NCI-H1048 (cell line): Measurements from ENCODE around the gene SPAG9.

ENCODE experiments used
- DNase-seq: peaks from one replicate; lab custom pipeline; 2025; lab: John Stamatoyannopoulos, UW

Gene SPAG9

DNA sequence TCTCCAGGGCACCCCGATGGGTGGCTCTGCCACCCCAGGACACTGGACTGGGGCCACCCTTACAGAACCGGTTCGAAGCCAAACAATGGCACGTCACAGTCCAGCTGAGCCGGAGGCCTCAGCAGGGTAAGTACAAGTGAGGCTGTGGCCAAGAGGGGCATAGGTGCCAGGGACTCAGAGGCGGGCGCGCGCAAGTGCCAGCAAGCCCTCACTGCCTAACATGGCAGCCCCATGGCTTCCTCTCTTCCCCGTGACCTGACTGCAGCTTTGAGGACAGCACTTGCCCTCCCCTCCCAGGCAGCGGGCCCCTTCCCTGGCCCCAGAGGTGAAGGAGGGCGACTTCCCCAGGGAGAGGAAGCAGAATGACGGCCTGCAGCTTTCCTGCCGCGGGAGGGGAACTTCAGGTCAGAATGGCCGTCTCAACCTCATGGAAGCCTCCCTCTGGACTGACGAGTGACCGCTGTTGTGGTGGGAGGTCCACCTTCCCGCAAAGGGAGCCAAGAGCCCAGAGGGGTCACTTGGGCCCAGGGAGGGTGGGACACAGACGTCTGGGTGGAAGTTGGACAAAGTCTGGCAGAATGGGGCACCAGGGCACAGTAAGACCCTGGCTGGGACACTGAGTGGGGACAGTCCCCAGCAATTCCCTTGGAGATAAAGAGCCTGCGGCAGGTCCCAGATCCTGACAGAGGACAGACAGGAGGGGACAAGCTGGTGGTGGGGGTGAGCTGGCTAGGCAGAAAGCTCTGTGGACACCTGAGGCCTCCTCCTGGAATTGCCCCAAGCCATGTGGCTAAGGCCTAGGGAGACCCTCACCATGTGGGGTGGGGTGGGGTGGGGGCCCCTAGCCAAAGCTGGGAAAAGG, 202.4 kb downstream of the SPAG9 start:
- no peak for DNase-seq

DNA sequence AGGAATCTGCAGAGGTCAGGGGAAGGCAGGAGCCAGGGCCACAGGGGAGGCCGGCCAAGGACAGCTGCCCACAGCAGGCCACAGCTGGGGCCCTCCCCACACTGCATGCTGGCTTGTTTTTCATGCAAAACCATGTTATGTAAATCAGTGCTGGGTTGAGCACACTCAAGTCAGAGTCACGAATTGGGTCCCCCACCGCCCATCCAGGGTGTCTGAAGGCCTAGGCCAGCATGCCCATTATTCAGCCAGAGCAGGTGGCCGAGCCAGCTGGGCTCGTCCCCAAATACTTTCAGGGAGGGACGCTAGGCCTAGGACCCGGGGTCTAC, 203.3 kb downstream of the SPAG9 start:
- DNase-seq: no peak

DNA sequence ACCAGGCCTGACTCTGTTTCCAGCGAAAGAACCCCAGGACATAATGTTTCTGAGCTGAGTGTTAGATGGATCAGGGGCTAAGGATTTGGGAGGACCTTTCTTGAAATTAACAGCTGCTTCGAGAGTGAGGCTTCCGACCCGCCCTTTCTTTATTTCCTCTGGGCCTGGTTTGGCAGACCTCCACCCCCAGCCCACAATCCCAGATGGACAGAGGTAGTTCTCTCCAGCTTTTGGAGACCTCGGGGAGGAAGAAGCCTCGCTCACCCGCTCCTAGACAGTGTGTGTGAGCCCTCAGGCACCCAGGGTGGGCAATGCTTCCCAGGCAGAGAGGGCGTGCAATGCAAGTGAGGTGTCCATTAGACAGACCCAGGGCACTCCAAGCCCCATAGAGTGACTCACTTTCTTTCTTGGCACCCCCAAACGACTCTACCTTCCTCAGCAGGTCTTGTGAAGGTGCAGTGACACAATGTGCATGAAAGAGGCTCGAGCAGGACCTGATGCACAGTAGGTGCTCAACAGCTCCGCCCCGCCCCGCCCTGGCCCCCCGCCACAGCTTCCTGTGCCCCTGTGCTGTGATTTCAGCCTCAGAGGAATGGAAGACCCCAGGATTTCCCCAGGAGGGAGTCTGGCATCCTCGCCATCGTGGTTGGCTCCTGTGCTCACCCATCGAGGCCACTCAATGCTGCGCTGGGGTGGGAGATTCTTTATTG, 203.8 kb downstream of the SPAG9 start:
- DNase-seq: no peak

DNA sequence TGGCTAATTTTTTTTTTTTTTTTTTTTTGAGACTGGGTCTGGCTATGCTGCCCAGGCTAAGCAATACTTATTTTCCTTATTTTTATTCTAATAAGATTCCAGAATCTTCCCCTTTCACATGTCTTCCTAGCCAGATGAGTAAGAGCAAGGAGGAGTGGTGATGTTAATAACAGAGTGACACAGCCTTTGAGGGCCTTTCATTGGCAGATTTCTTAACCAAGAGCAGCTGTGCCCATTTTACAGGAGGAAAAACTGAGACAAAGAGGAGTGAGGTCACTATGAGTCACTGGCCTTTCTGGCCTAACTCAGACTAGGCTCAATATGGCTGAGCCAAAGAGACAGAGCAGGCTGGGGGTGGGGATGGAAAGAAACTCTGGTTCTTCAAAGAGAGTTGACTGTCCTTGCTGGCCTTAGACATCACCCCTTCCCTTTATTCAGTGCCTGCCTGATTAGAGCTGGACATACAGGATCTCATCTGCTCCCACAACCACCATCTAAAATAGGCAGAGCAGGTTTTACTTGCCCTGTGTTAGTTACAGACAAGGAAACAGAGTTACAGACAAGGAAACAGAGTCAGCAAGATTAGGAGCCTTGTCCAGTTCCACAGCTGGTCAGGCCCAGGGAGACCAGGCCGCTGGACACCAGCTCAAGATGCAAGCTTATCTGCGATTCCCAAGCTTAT, 204.5 kb downstream of the SPAG9 start:
- no peak for DNase-seq

DNA sequence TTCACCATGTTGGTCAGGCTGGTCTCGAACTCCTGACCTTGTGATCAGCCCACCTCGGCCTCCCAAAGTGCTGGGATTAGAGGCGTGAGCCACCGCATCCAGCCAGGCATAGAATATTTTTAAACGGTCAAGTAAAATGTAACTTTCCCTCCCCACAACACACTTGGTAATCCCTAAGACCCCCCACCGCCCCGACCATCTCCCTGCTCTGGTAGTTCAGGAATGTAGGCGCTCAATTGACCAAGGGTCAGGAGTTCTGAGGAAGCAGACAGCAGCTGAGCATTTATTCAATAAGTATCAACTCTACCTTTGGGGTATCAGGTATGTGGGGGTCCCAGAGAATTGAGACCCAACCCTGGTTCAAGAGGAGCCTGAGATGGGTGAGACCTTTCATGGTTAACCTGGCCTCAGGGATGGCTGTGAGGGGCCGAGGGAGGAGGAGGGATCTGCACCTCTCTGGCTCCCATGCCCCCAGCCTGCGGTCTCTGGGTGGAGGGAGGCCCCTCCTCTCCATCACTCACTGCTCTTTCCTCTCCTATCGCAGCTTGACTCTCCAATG, 206.1 kb downstream of the SPAG9 start:
- no peak for DNase-seq

DNA sequence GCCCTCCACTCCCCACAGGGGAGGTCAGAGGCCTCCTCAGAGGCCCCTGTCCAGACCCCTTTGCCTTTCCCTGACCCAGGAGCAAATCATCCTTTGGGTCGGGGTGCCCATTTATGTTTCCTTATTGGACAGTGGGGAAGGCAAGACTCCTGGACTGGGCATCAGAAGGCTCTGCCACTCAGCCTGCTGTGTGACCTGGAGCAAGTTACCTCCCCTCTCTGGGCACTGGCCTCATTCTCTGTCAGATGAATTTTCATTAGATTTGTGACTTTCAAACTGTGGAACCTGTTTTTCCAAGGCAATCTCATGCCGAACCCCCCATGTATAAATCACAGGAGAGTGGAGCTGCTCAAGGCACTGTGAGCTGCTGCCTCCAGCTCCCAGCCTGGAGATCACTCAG, 207.5 kb downstream of the SPAG9 start:
- no peak for DNase-seq
